Natural killer cell (primary cell): ENCODE data around the gene EIF4EBP2. TPM values are rescaled to one million over a fixed set of nuclear protein-coding genes. Genes with fewer than 3 reads are reported as not detected.

Experiments used
- ATAC-seq, 3 donors: fragments of 150-1000 bp in 2 of 3; fragments of 200-7000 bp in 1 of 3; cut with Tn5 transposase; 1 replicate in 1 of 3; 2 replicates in 2 of 3; pipeline ENCODE4 v1.10.0; 2021; ENCODE audit warnings: mild to moderate bottlenecking in 2 of 3, moderate library complexity in 2 of 3
- DNase-seq, 2 donors: peaks; one replicate each; pipeline versions ENCODE4 v3.0.0 to v3.0.0-alpha.2; 2013 to 2021; ENCODE audit warnings: mixed read lengths in 1 of 2
- H3K27ac ChIP-seq: one replicate; pipeline ENCODE4 v1.5.1; 2013; ENCODE audit warnings: mild to moderate bottlenecking, low read length
- H3K27me3 ChIP-seq: one replicate; pipeline ENCODE4 v1.6.1; 2013; ENCODE audit warnings: low read length; ENCODE audit not compliant: control insufficient read depth, insufficient read depth
- H3K36me3 ChIP-seq: one replicate; pipeline ENCODE4 v1.6.1; 2013; ENCODE audit warnings: low read length; ENCODE audit not compliant: control insufficient read depth, insufficient read depth
- H3K4me1 ChIP-seq: one replicate; pipeline ENCODE4 v1.6.1; 2013; ENCODE audit warnings: low read length; ENCODE audit not compliant: control insufficient read depth, insufficient read depth
- H3K4me3 ChIP-seq: one replicate; pipeline ENCODE4 v1.5.1; 2013; ENCODE audit warnings: low read length
- H3K9me3 ChIP-seq: one replicate; pipeline ENCODE4 v1.6.1; 2013; ENCODE audit warnings: low read length; ENCODE audit not compliant: control insufficient read depth, insufficient read depth
- H3K27ac Mint-ChIP-seq, 2 donors: one replicate each; pipeline ENCODE4 v1.8.0; 2022; ENCODE audit warnings: mild to moderate bottlenecking in 2 of 2, mixed read lengths in 2 of 2, moderate library complexity in 1 of 2
- H3K27me3 Mint-ChIP-seq, 2 donors: one replicate each; pipeline ENCODE4 v1.8.0; 2022; ENCODE audit warnings: low read depth in 2 of 2, mixed read lengths in 2 of 2
- H3K36me3 Mint-ChIP-seq: one replicate; pipeline ENCODE4 v1.8.0; 2022; ENCODE audit warnings: mixed read lengths
- H3K4me1 Mint-ChIP-seq, 2 donors: one replicate each; pipeline ENCODE4 v1.8.0; 2022; ENCODE audit warnings: mixed read lengths in 2 of 2
- H3K4me3 Mint-ChIP-seq: one replicate; pipeline ENCODE4 v1.8.0; 2022; ENCODE audit warnings: mild to moderate bottlenecking, moderate library complexity, mixed read lengths
- H3K9me3 Mint-ChIP-seq, 2 donors: one replicate each; pipeline ENCODE4 v1.8.0; 2022; ENCODE audit warnings: mixed read lengths in 2 of 2
- CTCF ChIP-seq: fragments of 200-600 bp; IDR thresholded peaks from one replicate; pipeline ENCODE4 v1.8.0; 2022; ENCODE audit warnings: antibody characterized with exemption
- WGBS: methylation state at CpG from one replicate; pipeline ENCODE4 v1.1.7; 2013; ENCODE audit warnings: missing lambda C conversion rate; ENCODE audit not compliant: insufficient coverage; 5-methylcytosine and 5-hydroxymethylcytosine counted together
- intact Hi-C: fragments of 100-400 bp; cut with micrococcal nuclease; formaldehyde crosslinking; loops from one replicate; pipeline ENCODE4 v1.14.2; 2022
- total RNA-seq, 4 donors: library from RNA; stranded (reverse); fragments of 120-200 nt in 1 of 4; gene quantifications; one replicate each; pipeline versions ENCODE4 v1.2.3 to v1.2.4, GENCODE V29; 2013 to 2022

Gene EIF4EBP2
- total RNA-seq, 3 donors from 2014 or later (not counting 1 experiment from before 2014, with no cell fraction given): 60.6 to 71.6 (median 71.1) TPM

GRCh38 chr10:70448236-70448635 lies 44.3 kb downstream of the EIF4EBP2 start:
- no peaks in the 10 kb centered on the region for H3K9me3 ChIP-seq
- no peak for ATAC-seq

GRCh38 chr10:70455213-70455630 lies 51.3 kb downstream of the EIF4EBP2 start:
- no peaks in the 10 kb centered on the region for H3K9me3 Mint-ChIP-seq
- H3K9me3 ChIP-seq: no peaks in the 10 kb centered on the region
- 79% methylated on average over 6 of the region's 6 CpGs for WGBS
- H3K4me1 ChIP-seq: peaks cover 5% of the 10 kb centered on the region
- no peak overlapping the region for H3K27ac ChIP-seq
- DNase-seq (no peak), ATAC-seq (no peak)
- no peaks in the 10 kb centered on the region for H3K36me3 Mint-ChIP-seq
- H3K27ac Mint-ChIP-seq: no peak overlapping the region
- H3K36me3 ChIP-seq: no peaks in the 10 kb centered on the region
- no peaks in the 10 kb centered on the region for H3K4me1 Mint-ChIP-seq
- TF ChIP-seq CTCF: no peak
- no peak overlapping the region for H3K4me3 Mint-ChIP-seq
- H3K4me3 ChIP-seq: no peak overlapping the region
- peaks cover 10% of the 10 kb centered on the region for H3K27me3 ChIP-seq
- H3K27me3 Mint-ChIP-seq: peaks cover 17 to 27% of the 10 kb centered on the region in 2 donors
- intact Hi-C loops: no loop called here

More at GRCh38 chr10:70448236-70448635, 44.3 kb downstream of the EIF4EBP2 start:
- peaks cover under 1% of the 10 kb centered on the region for H3K27me3 ChIP-seq
- Mint-ChIP-seq H3K36me3 (no peaks in the 10 kb centered on the region), H3K4me3 (no peak overlapping the region), H3K27ac (no peak overlapping the region), H3K9me3 (no peaks in the 10 kb centered on the region), H3K27me3 (no peaks in the 10 kb centered on the region), H3K4me1 (no peaks in the 10 kb centered on the region)
- no peaks in the 10 kb centered on the region for H3K4me1 ChIP-seq
- no peaks in the 10 kb centered on the region for H3K36me3 ChIP-seq
- intact Hi-C loops: no loop called here
- 88% methylated on average over 2 of the region's 2 CpGs for WGBS
- TF ChIP-seq CTCF: no peak
- no peak for DNase-seq
- no peak overlapping the region for H3K4me3 ChIP-seq
- no peak overlapping the region for H3K27ac ChIP-seq

- no peaks in the 10 kb centered on the region for H3K9me3 ChIP-seq
- H3K4me1 ChIP-seq: peaks cover 5% of the 10 kb centered on the region
- no peak for TF ChIP-seq CTCF
- H3K27me3 ChIP-seq: peaks cover 10% of the 10 kb centered on the region
- no peaks in the 10 kb centered on the region for H3K36me3 ChIP-seq
- Mint-ChIP-seq H3K4me3 (no peak overlapping the region), H3K36me3 (no peaks in the 10 kb centered on the region), H3K27me3 (peaks cover 27 to 34% of the 10 kb centered on the region in 2 donors), H3K4me1 (no peaks in the 10 kb centered on the region), H3K27ac (no peak overlapping the region), H3K9me3 (no peaks in the 10 kb centered on the region)
- DNase-seq (no peak), ATAC-seq (no peak)
- H3K4me3 ChIP-seq: no peak overlapping the region
- intact Hi-C loops: no loop called here
- H3K27ac ChIP-seq: no peak overlapping the region
- 67% methylated on average over 5 of the region's 8 CpGs for WGBS
These were observed 52.2 kb downstream of the EIF4EBP2 start for GRCh38 chr10:70456164-70456563.

GRCh38 chr10:70457759-70458305 lies 53.9 kb downstream of the EIF4EBP2 start:
- H3K4me3 ChIP-seq: no peak overlapping the region
- H3K9me3 ChIP-seq: no peaks in the 10 kb centered on the region
- Mint-ChIP-seq H3K36me3 (no peaks in the 10 kb centered on the region), H3K27ac (no peak overlapping the region), H3K9me3 (no peaks in the 10 kb centered on the region), H3K4me1 (no peaks in the 10 kb centered on the region), H3K4me3 (no peak overlapping the region), H3K27me3 (peaks cover 29 to 37% of the 10 kb centered on the region in 2 donors)
- 52% methylated on average over 17 of the region's 17 CpGs for WGBS
- DNase-seq: no peak
- intact Hi-C loops: no loop called here
- H3K27me3 ChIP-seq: peaks cover 10% of the 10 kb centered on the region
- TF ChIP-seq CTCF: no peak
- no peaks in the 10 kb centered on the region for H3K36me3 ChIP-seq
- H3K27ac ChIP-seq: no peak overlapping the region
- ATAC-seq: no peak
- H3K4me1 ChIP-seq: peaks cover 9% of the 10 kb centered on the region
